Chondrocyte (in vitro differentiated cells): ENCODE measurements around the gene MAN2C1. TPM values are rescaled to one million over a fixed set of nuclear protein-coding genes. Genes with fewer than 3 reads are reported as not detected.
"Not testable (repeated sequence)": the region's sequence is repeated elsewhere in the genome, so short reads cannot be mapped to it uniquely, and the experiment has no call there.

Source experiments
- DNase-seq: peaks from one replicate; pipeline ENCODE4 v3.0.0; 2021; ENCODE audit warnings: mixed read lengths, low spot score
- H3K27ac Mint-ChIP-seq: one replicate; pipeline ENCODE4 v1.8.0; 2021; ENCODE audit warnings: mild to moderate bottlenecking, moderate library complexity, mixed read lengths; ENCODE audit not compliant: unreplicated experiment
- H3K27me3 Mint-ChIP-seq: 2 replicates; pipeline ENCODE4 v1.8.0; 2021; ENCODE audit warnings: low read depth, mixed read lengths
- H3K36me3 Mint-ChIP-seq: 2 replicates; pipeline ENCODE4 v1.8.0; 2021; ENCODE audit warnings: low read depth, mixed read lengths
- H3K4me1 Mint-ChIP-seq: 2 replicates; pipeline ENCODE4 v1.8.0; 2021; ENCODE audit warnings: low read depth, mild to moderate bottlenecking, mixed read lengths
- H3K4me3 Mint-ChIP-seq: one replicate; pipeline ENCODE4 v1.8.0; 2021; ENCODE audit warnings: mild to moderate bottlenecking, moderate library complexity, mixed read lengths; ENCODE audit not compliant: unreplicated experiment
- H3K9me3 Mint-ChIP-seq: 2 replicates; pipeline ENCODE4 v1.8.0; 2021; ENCODE audit warnings: low read depth, mixed read lengths
- CTCF ChIP-seq: fragments of 200-600 bp; sonication (generic); IDR thresholded peaks from 2 replicates; pipeline ENCODE4 v1.5.0; 2021; ENCODE audit warnings: antibody characterized with exemption, mild to moderate bottlenecking, moderate library complexity
- total RNA-seq: library from RNA; stranded (reverse); gene quantifications from 3 replicates; pipeline ENCODE4 v1.2.1, GENCODE V29; 2021

Gene MAN2C1
- total RNA-seq, 1 donor from 2014 or later, result 109 TPM

GRCh38 chr15:75353604-75354003, 14.8 kb downstream of the MAN2C1 start:
- TF ChIP-seq CTCF, result no peak
- Mint-ChIP-seq H3K4me3 (no peak overlapping the region), H3K9me3 (no peaks in the 10 kb centered on the region), H3K27me3 (no peaks in the 10 kb centered on the region), H3K4me1 (peaks cover 2% of the 10 kb centered on the region), H3K36me3 (peaks cover 2% of the 10 kb centered on the region), H3K27ac (no peak overlapping the region)
- no peak for DNase-seq

DNA sequence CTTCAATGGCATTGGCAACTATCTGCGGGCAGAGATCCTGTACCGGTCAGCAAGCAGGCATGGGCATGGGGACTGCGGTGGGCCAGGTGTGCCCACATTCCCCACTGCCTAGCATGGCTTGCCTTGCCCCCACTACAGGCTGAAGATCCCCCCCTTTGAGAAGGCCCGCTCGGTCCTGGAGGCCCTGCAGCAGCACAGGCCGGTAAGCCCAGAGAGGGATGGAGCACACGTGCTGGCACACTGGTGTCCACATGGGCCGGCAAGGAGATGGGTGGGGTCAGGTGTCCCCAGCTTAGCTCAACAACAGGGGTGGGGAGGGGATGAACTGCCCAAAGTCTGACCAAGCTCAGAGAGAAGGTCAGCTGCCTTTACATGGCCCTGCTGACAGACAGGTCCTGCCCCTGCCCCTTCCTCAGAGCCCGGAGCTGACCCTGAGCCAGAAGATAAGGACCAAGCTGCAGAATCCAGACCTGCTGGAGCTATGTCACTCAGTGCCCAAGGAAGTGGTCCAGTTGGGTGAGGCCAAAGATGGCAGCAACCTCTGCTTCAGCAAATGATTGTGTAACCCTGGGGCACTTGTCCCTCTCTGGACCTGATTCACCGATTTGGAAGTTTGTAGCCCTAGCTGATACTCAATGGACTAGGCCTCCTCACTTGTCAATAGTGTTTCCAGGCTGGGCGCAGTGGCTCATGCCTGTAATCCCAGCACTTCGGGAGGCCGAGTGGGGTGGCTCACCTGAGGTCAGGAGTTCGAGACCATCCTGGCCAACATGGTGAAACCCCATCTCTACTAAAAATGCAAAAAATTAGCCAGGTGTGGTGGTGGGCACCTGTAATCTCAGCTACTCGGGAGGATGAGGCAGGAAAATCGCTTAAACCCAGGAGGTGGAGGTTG, 16.0 kb downstream of the MAN2C1 start:
- no peak for TF ChIP-seq CTCF
- H3K9me3 Mint-ChIP-seq, result no peaks in the 10 kb centered on the region
- H3K4me3 Mint-ChIP-seq, result no peak overlapping the region
- DNase-seq, result peak; percentile 73
- H3K27ac Mint-ChIP-seq, result no peak overlapping the region
- peaks cover 7% of the 10 kb centered on the region for H3K4me1 Mint-ChIP-seq
- no peaks in the 10 kb centered on the region for H3K36me3 Mint-ChIP-seq
- H3K27me3 Mint-ChIP-seq, result no peaks in the 10 kb centered on the region

- Mint-ChIP-seq H3K36me3 (no peaks in the 10 kb centered on the region), H3K4me1 (peaks cover 12% of the 10 kb centered on the region), H3K9me3 (no peaks in the 10 kb centered on the region), H3K27ac (no peak overlapping the region), H3K4me3 (no peak overlapping the region), H3K27me3 (no peaks in the 10 kb centered on the region)
- no peak for TF ChIP-seq CTCF
- DNase-seq, result peak; percentile 22
Observed at GRCh38 chr15:75350601-75351361, 17.6 kb downstream of the MAN2C1 start.

GRCh38 chr15:75349851-75350588, 18.4 kb downstream of the MAN2C1 start:
- DNase-seq, result peak; percentile 26
- H3K4me1 Mint-ChIP-seq, result peaks cover 12% of the 10 kb centered on the region
- no peak overlapping the region for H3K4me3 Mint-ChIP-seq
- H3K27ac Mint-ChIP-seq, result no peak overlapping the region
- no peaks in the 10 kb centered on the region for H3K27me3 Mint-ChIP-seq
- no peaks in the 10 kb centered on the region for H3K9me3 Mint-ChIP-seq
- H3K36me3 Mint-ChIP-seq, result no peaks in the 10 kb centered on the region
- no peak for TF ChIP-seq CTCF

DNA sequence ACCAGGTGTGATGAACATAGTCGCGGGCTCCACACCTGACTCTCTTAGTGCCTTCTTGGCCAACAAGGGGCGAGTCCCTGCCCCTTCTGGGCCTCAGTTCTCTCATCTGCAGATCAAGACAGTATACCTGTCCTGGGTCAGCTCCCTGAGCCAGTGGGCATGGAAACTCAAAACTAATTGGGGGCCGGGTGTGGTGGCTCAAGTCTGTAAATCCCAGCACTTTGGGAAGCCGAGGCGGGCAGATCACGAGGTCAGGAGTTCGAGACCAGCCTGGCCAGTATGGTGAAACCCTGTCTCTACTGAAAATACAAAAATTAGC, 19.1 kb downstream of the MAN2C1 start:
- H3K36me3 Mint-ChIP-seq, H3K4me3 Mint-ChIP-seq: not testable (repeated sequence)
- peaks cover 12% of the 10 kb centered on the region for H3K4me1 Mint-ChIP-seq

More for the DNA sequence above, 19.1 kb downstream of the MAN2C1 start:
- H3K27me3 Mint-ChIP-seq, H3K27ac Mint-ChIP-seq, DNase-seq, H3K9me3 Mint-ChIP-seq: not testable (repeated sequence)
